ENCODE measurements around the gene ZNF787.

GRCh38 chr19:56109226-56109625 is 11.9 kb downstream of the ZNF787 start:
- TF ChIP-seq TSC22D2 (CRISPR knock-in tag; IDR thresholded peaks at IDR 0.05; ENCODE audit: borderline replicate concordance) (no peak), CREB1 (IDR thresholded peaks at IDR 0.05) (no peak), CREB1 (CRISPR knock-in tag; IDR thresholded peaks at IDR 0.05) (no peak), MAZ (IDR thresholded peaks at IDR 0.05; ENCODE audit: borderline replicate concordance, low read depth, low read length) (no peak), MAZ (CRISPR knock-in tag; IDR thresholded peaks at IDR 0.05; ENCODE audit: low read depth) (no peak), POLR2A (IDR thresholded peaks at IDR 0.05; ENCODE audit: insufficient read depth in 1 of 2, low read depth in 2 of 2, low read length in 2 of 2) (no peak)

Data from HepG2 (cell line).